AG09309 (cell line): ENCODE measurements around the gene MCRIP1.

Experiments used
- DNase-seq: peaks from one replicate; pipeline ENCODE4 v3.0.0-alpha.2; 2010; ENCODE audit warnings: low read depth
- H3K4me3 ChIP-seq: 2 replicates; pipeline ENCODE4 v1.5.1; 2011; ENCODE audit warnings: mild to moderate bottlenecking, low read depth, low read length, moderate library complexity; ENCODE audit not compliant: control insufficient read depth
- CTCF ChIP-seq: IDR thresholded peaks from 2 replicates; pipeline ENCODE4 v1.5.1; 2011; ENCODE audit warnings: mild to moderate bottlenecking, low read depth, low read length, inconsistent platforms; ENCODE audit not compliant: insufficient read depth, control insufficient read depth; ENCODE audit errors: missing control alignments

The MCRIP1 gene

GRCh38 chr17:81833921-81834830, 1.1 kb upstream of the MCRIP1 start:
- no peak for DNase-seq
- H3K4me3 ChIP-seq, result peak overlapping the region; percentile 59
- no peak for TF ChIP-seq CTCF

GRCh38 chr17:81832608-81833159, 407 bp downstream of the MCRIP1 start:
- TF ChIP-seq CTCF, result no peak
- H3K4me3 ChIP-seq, result peak overlapping the region; percentile 73
- no peak for DNase-seq

- TF ChIP-seq CTCF, result no peak
- peak overlapping the region; percentile 73 for H3K4me3 ChIP-seq
- no peak for DNase-seq
These were observed 1.0 kb downstream of the MCRIP1 start for GRCh38 chr17:81831957-81832607.

GRCh38 chr17:81831563-81831956, 1.5 kb downstream of the MCRIP1 start:
- H3K4me3 ChIP-seq, result peak overlapping the region; percentile 73

GRCh38 chr17:81829858-81830257, 3.2 kb downstream of the MCRIP1 start:
- no peak for DNase-seq
- H3K4me3 ChIP-seq, result no peak overlapping the region
- no peak for TF ChIP-seq CTCF

More at GRCh38 chr17:81831563-81831956, 1.5 kb downstream of the MCRIP1 start:
- TF ChIP-seq CTCF, result no peak
- DNase-seq, result no peak

GRCh38 chr17:81828656-81829055, 4.4 kb downstream of the MCRIP1 start:
- H3K4me3 ChIP-seq, result no peak overlapping the region
- TF ChIP-seq CTCF, result no peak
- no peak for DNase-seq
